Activated CD4-positive, alpha-beta T cell treated with anti-CD3 and anti-CD28 coated beads, Interleukin-2, amount 50 U/mL, for 16 hours (primary cell): Measurements from ENCODE around the gene PLA2G12B.
"Not testable (repeated sequence)": the region's sequence is repeated elsewhere in the genome, so short reads cannot be mapped to it uniquely, and the experiment has no call there.

ENCODE experiments used
- DNase-seq: peaks from one replicate; pipeline ENCODE4 v3.0.0-alpha.2; 2020

The PLA2G12B gene, protein sequence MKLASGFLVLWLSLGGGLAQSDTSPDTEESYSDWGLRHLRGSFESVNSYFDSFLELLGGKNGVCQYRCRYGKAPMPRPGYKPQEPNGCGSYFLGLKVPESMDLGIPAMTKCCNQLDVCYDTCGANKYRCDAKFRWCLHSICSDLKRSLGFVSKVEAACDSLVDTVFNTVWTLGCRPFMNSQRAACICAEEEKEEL

DNA sequence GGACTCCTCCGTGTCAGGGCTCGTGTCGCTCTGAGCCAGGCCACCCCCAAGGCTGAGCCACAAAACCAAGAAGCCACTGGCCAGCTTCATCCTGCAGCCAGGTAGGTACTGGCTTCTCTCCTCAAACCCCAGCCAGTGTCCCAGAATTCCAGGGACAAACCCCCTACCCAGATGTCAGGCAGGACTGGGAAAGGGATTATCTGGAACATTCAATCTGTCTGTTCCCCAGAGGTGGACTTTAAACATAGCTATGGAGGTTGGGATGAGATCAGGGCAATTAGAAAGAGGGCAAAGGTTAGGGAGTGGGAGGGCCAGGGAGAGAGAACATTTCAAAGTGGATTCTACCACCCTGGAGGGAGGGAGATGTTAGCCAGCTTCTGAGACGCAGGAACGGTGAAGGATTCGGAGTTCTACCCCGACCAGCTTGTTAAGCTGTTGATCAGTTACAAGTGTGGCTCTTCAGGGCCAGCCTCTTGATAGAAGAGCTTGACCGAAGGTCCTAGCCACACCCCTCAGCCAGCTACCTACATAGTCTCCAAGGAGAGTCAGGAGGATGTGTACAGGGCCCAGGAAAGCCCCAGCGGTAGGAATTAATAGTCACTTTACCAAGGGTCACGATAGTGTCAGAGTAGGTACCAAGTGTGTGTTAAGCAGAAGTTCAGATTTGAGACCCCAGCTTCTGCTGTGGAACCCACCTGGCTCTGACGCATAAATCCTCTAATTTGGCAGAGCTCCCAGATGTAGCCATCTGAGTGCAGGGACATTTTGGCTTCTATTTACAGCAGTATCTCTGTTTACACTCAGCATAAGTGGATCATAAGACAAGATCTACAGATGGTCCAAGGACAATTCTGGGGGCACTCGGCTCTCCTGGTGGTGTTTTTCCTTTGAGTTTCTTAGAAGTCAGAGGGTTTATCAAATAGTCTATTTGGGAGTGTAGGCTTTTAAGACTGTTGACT is at the start of gene PLA2G12B:
PLA2G12B (minus strand) TSS at position 211 of the 959 bp plus-strand sequence; CDS start at position 90, 121 bp downstream.
- no peak for DNase-seq

DNA sequence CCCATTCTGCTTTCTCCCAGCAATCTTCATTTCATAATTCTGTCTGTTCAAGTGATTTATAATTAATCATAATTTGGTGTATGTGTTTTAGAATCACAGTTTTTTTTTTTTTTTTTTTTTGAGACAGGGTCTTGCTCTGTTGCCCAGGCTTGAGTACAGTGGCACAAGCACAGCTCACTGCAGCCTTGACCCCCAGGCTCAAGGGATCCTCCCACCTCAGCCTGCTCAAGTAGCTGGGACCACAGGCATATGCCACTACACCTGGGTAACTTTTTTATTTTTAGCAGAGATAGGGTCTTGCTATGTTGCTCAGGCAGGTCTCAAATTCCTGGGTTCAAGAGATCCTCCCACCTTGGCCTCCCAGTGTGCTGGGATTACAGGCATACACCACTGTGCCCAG is 49.2 kb upstream of the PLA2G12B start:
- DNase-seq, result no peak

DNA sequence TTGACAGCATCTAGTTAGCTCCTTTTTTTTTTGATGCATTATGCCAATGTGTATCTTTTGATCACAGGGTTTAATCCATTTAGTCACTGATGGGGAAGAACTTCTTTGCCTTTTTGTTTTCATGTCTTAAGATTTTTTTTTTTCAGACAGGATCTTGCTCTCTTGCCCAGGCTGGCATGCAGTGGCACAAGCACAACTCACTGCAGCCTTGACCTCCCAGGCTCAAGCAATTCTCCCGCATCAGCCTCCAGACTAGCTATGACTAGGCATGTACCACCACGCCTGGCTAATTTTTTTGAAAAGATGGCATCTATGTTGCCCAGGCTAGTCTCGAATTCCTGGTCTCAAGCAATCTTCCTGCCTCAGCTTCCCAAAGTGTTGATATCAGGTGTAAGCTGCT is 46.4 kb upstream of the PLA2G12B start:
- DNase-seq, result no peak

DNA sequence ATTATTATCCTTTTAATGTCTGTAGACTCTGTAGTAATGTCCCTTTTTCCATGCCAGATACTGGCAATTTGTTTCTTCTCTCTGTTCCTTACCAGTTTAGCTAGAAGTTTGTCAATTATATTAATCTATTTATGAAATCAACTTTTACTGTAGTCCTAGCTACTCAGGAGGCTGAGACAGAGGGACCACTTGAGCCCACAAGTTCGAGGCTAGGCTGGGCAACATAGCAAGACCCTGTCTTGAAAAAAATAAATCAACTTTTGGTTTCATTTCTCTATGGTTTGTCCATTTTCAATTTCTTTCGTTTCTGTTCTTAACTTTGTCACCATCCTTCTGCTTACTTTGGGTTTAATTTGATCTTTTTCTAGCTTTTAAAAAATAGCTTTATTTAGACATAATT is 42.5 kb upstream of the PLA2G12B start:
- no peak for DNase-seq

DNA sequence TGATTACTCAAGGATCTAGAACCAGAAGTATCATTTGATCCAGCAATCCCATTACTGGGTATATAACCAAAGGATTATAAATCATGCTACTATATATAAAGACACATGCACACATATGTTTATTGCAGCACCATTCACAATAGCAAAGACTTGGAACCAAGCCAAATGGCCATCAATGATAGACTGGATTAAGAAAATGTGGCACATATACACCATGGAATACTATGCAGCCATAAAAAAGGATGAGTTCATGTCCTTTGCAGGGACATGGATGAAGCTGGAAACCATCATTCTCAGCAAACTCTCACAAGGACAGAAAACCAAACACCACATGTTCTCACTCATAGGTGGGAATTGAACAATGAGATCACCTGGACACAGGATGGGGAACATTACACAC is 40.9 kb upstream of the PLA2G12B start:
- DNase-seq, result not testable (repeated sequence)

DNA sequence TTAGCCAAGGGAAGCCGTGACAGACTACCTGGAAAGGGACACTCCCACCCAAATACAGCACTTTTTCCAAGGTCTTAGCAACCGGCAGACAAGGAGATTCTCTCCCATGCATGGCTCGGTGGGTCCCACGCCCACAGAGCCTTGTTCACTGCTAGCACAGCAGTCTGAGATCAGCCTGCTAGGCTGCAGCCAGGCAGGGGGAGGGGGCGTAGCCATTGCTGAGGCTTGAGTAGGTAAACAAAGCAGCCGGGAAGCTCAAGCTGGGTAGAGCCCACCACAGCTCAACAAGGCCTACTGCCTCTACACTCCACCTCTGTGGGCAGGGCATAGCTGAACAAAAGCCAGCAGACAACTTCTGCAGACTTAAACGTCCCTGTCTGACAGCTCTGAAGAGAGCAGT is 35.2 kb upstream of the PLA2G12B start:
- not testable (repeated sequence) for DNase-seq

DNA sequence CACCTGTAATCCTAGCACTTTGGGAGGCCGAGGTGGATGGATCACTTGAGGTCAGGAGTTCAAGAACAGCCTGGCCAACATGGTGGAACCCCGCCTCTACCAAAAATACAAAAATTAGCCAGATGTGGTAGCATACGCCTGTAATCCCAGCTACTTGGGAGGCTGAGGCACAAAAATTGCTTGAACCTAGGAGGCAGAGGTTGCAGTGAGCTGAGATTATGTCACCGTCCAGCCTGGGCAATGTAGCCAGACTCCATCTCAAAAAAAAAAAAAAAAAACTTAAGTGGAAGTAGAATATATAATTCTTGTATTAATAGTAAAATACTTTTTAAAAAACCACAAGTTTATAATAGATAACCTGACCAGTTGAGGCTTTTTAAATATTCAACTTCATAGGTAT is 30.0 kb upstream of the PLA2G12B start:
- DNase-seq, result not testable (repeated sequence)

DNA sequence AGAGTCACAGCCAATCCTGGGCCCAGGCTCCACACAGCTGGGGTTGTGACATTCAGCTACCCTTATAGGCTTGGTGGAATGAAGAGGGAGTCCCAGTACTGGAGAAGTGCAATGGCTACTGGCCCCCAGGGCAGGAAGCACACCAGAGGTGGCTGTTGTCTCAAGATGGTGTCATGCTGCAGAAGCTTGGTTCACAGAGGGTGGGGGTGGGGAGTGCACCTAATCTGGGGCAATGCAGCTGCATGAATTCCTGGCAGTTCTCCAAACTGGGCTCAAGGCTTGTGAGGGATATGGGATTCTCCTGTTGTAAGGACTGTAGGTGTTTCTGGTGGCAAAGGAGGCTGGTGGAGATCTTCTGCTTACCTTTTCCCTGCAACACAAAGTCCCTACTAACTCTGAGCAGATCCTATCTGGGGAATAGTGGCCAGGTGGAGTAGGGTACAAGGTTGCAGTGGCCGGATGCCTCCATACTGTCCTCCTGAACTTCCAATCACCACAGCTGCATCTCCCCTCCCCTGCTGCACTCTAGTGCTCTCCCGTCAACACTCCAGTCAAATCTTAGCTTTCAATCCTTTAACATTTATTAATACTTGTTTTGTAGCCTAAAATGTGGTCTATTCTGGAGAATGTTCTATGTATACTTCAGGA is 27.4 kb upstream of the PLA2G12B start:
- DNase-seq, result no peak

DNA sequence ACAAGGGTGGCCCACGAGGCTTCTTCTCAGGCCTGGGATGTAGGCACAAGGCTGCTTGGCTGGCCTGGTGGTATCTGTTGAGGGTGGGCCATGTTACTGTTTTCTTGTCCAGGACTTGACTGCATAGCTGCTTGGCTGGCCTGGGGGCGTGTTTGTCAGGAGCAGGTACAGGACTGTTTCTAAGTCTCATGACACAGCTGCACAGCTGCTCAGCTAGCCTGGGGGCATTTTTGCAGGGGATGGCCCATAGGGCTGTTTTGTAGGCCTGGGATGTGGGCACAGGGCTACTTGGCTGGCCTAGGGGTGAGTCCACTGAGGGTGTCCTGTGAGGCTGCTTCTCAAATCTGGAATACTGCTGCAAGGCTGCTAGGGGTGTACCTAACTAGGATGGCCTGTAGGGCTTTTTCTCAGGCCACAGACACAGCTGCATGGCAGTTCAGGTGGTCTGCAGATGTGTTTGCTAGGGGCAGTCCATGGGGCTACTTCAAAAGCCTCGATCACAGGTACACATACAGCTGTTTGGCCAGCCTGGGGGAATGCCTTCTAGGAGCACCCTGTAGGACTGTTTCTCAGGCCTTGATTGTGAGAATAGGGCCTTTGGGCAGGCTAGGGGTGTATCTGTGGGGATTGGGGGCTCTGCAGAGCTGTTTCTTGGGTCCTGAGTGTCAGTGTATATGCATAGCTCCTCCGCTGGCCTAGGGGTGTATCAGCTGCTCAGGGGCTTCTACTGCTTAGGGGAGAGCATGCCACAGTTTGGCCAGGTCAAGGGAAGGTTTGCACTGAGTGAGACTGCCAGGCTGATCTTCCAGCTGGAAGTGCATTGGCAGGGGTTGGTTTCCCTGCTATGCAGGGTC is 26.6 kb upstream of the PLA2G12B start:
- DNase-seq, result no peak

DNA sequence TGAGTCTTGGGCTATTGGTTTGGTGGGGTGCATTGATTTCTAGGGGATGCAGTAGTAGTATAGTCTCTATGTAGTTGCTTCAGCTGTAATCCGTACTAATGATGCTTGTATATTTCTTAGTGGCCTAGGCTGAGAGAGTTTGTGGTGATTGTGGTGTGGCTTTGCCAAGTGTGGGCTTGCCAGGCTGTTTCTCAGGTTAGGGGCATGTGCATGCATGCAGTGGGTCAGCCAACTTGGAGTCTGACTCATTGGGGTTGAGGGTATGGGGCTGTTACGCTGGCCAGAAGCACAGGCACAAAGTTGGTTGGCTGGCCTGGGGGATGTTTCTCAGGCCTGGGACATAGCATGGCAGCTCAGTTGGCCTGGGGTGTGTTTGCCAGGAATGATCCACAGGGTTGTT is 25.7 kb upstream of the PLA2G12B start:
- no peak for DNase-seq

DNA sequence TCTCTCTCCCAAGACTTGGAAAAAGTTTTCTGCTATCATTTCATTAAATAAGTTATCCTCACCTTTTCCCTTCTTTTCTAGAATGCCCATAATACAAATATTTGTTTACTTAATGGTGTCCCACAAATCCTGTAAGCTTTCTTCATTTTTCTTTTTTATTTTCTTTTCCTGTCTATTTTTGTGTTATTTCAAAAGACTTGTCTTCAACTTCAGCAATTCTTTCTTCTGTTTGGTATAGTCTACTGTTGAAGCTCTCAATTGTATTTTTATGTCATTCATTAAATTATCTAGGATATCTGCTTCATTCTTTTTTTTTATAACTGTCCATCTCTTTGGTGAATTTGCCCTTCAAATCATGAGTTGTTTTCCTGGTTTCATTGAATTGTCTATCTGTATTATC is 25.1 kb upstream of the PLA2G12B start:
- DNase-seq, result no peak

DNA sequence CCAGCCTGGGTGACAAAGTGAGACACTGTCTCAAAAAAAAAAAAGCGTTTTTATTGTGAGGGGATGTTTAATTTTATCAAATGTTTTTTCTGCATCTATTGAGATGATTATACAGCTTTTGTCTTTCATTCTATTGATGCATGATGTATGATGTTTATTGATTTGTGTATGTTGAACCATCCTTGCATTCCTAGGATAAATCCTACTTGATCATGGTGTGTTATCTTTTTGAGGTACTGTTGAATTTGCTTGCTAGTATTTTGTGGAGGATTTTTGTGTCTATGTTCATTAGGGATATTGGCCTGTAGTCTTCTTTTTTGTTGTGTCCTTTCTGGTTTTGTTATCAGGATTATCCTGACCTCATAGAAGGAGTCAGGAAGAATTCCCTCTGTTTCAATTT is 22.3 kb upstream of the PLA2G12B start:
- no peak for DNase-seq

DNA sequence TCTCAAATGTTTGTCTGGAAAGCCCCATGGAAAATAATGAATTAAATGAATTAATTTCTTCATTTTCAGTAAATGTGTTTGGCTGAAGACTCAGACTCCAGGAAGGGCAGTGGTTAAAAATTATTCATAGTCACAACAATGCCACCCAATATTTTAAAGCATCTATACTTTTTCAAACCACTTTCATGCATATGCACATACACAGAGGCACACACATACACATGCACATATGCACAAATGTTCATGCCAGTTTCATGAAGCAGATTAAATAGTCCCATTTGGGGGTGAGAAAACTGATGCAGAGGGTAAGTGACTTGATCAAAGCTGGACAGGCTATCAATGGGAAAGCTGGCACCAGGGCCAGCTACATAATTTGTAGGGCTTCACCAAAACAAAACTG is 1.4 kb upstream of the PLA2G12B start:
- DNase-seq, result no peak

DNA sequence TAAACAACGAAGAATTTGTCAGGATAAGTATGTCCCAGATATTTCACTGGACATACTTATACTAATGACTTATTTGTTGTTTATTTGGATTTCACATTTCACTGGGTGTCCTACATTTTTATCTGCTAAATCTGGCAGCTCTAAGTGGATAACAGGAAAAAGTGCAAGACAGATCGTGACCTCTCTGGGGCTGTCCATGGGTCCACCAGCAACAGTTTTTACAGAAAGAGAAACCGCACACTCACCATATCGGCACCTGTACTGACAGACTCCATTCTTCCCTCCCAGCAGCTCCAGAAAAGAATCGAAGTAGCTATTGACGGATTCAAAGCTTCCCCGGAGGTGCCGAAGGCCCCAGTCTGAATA is 393 bp downstream of the PLA2G12B start:
- no peak for DNase-seq

DNA sequence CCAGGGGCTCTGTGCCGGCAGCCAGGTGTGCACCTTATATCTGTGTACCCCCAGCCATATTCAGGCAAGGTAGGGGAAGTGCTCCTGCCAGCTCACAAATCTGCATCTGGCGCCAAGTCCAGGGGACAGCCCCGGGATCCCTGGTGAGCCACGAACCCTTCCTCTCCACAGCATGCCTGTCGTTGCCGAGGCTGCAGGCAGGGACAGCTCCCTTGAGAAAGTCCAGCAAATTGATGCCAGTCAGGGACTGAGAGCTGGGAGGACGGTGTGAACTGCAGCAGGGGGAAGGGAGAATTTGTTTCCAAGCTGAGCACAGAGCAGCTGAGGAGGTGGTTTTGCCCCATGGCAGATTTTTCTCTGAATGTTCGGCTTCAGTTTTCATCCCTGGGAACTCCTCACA is 919 bp downstream of the PLA2G12B start:
- DNase-seq, result no peak

DNA sequence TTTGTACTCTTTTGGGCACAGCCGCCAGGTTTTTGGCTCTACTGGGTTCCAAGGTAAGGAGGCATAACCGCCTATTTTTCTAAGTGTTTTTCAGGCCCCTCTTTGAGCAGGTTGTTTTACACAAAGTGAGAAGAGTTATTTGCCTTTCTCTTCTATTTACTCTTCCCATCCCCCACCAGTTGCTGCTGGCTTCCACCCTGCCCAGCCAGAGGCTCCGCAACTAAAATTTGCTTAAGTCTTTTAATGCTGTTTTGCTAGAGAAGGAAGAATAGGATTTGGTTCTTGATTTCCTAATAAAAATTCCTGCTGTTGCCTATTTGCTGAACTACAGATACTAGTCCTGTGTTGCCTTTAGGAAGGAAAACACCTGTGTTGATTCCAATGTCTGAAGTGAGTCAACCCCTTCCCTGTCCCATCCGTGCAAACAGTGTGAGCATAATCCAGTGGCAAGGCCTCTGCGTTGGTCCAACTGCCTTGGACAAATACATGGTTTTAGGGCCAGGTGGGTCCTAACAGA is 1.9 kb downstream of the PLA2G12B start:
- no peak for DNase-seq

DNA sequence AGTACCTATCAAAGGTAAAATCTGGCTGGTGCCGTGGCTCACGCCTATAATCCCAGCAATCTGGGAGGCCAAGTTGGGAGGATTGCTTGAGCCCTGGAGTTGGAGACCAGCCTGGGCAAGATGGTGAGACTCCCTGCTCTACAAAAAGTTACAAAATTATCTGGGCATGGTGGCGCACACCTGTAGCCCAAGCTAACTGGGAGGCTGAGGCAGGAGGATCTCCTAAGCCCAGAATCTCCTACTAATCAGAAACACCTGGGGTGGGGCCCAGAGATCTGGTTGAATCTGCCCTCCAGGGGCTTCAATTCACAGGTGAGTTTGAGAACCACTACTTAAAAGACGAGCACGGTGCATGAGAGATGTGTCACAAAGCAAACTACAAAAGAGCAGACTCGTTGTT is 2.4 kb downstream of the PLA2G12B start:
- DNase-seq, result no peak

DNA sequence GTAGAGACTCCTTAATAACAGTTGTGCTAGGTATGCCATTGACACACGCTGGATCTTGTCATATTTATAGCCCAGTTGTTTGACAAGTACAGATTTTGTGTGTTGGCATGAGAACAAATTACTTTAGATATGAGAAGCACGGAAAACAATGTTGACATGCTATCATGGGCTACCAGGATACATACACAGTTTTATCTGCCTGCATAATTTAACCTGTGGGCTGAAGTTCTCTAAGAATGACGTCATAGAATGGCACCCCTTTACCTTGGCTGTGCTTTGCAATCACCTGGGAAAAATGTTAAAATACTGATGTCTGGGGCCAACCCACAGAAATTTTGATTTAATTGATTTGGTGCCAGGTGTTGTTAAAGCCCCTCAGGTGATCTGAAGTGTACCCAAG is 2.8 kb downstream of the PLA2G12B start:
- DNase-seq, result no peak

DNA sequence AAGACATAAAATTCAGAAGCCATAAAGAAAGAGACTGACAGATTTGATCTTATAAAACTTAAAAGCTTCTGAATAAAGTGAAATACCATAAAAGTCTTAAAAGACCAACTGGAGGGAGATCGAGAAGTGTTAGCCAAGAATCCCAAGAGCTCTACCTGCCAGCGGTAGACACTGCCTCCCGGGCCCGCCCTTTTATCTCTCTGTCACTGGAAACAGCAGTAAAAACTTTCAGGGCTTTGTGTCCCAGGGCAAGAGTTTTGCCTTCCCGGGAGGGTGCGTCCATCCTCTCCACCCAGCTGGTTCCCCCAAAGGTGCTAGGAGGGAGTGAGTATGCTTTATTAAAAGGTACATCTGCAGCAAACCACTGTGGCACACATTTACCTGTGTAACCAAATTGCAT is 5.8 kb downstream of the PLA2G12B start:
- DNase-seq, result no peak

DNA sequence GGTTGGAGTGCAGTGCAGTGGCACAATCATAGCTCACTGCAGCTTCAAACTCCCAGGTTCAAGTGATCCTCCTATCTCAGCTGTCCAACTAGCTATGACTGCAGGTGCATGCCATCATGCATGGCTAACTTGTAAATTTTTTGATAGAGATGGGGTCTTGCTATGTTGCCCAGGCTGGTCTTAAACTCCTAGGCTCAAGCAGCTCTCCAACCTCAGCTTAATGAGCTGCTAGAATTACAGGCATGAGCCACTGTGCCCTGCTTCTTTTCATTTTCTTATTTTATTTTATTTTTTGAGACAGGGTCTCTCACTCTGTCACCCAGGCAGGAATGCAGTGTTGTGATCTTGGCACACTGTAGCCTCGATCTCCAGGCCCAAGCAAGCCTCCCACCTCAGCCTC is 7.6 kb downstream of the PLA2G12B start:
- DNase-seq, result no peak

DNA sequence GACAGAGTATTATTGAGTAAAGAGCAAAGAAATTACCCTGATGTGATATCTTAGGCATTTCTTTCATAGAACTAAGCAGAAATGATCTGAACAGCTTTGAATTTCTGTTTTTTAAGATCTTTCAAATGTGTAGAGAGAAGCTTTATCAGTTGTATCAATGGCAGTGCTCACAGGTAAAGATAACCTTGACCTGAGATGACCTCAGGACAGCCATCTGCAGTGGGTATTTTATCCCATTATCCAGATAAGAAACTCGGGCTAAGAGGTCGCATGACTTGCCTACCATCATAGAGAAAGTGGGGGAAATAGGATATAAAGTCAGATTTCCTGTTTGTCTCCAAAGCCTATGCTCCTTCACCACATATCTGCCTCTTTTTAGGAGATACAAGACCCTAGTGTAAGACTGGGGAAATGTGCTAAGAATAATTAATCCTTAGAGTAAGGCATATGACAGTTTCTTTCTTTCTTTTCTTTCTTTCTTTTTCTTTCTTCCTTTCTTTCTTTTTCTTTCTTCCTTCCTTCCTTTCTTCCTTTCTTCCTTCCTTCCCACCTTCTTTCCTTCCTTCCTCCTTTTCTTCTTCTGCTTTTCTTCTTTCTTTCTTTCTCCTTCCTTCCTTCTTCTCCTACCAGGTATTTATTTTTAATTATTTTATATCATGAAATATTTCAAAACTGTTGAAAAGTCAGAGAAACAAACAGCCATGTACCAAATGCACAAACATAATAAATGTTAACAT is 10.9 kb downstream of the PLA2G12B start:
- DNase-seq, result no peak

DNA sequence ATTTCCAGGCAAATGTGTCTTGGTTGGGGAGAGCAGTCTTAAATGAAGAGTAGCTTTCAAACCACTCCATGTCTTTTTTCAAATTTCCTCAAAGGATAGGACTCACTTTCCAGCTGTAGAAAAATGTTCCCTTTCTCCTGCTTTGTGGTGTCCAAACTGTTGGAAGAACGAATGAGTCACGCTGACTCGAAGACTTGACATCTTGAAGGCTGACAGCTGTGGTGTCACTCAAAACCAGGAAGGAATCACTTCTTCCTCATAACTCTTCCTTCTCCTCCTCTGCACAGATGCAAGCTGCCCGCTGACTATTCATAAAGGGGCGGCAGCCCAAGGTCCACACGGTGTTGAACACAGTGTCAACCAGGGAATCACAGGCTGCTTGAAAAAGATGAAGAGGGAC is 19.2 kb downstream of the PLA2G12B start:
- no peak for DNase-seq
